GM19324 (cell line): ENCODE measurements around the gene PRKCZ.
"Not testable (repeated sequence)": the region's sequence is repeated elsewhere in the genome, so short reads cannot be mapped to it uniquely, and the experiment has no call there.

Experiments
- ATAC-seq: cut with Tn5 transposase; IDR thresholded peaks from one replicate; pipeline ENCODE4 v1.9.1; 2021; ENCODE audit warnings: mild to moderate bottlenecking, moderate library complexity; ENCODE audit not compliant: unreplicated experiment, low FRiP score

Gene PRKCZ

GRCh38 chr1:2081326-2081885 lies 31.2 kb downstream of the PRKCZ start:
- no peak for ATAC-seq

GRCh38 chr1:2082064-2082463 lies 31.9 kb downstream of the PRKCZ start:
- no peak for ATAC-seq

GRCh38 chr1:2083666-2084065 lies 33.5 kb downstream of the PRKCZ start:
- no peak for ATAC-seq

GRCh38 chr1:2084306-2084705 lies 34.1 kb downstream of the PRKCZ start:
- ATAC-seq: no peak

GRCh38 chr1:2085080-2085479 lies 34.9 kb downstream of the PRKCZ start:
- ATAC-seq: no peak

GRCh38 chr1:2086446-2087078 lies 36.4 kb downstream of the PRKCZ start:
- ATAC-seq: no peak

- ATAC-seq: no peak
These were observed 37.6 kb downstream of the PRKCZ start for GRCh38 chr1:2087766-2088165.

- no peak for ATAC-seq
These were observed 38.2 kb downstream of the PRKCZ start for GRCh38 chr1:2088458-2088857.

GRCh38 chr1:2089051-2089450 lies 38.8 kb downstream of the PRKCZ start:
- ATAC-seq: no peak

GRCh38 chr1:2090216-2090890 lies 40.1 kb downstream of the PRKCZ start:
- ATAC-seq: no peak

GRCh38 chr1:2091611-2092604 lies 41.7 kb downstream of the PRKCZ start:
- no peak for ATAC-seq

- no peak for ATAC-seq
These were observed 42.8 kb downstream of the PRKCZ start for GRCh38 chr1:2093055-2093454.

- ATAC-seq: no peak
These were observed 43.4 kb downstream of the PRKCZ start for GRCh38 chr1:2093636-2094035.

- not testable (repeated sequence) for ATAC-seq
These were observed 44.3 kb downstream of the PRKCZ start for GRCh38 chr1:2094269-2095158.

GRCh38 chr1:2095394-2095793 lies 45.2 kb downstream of the PRKCZ start:
- ATAC-seq: no peak

- ATAC-seq: no peak
These were observed 45.9 kb downstream of the PRKCZ start for GRCh38 chr1:2095981-2096736.

- no peak for ATAC-seq
These were observed 47.4 kb downstream of the PRKCZ start for GRCh38 chr1:2097386-2098300.

- no peak for ATAC-seq
These were observed 48.1 kb downstream of the PRKCZ start for GRCh38 chr1:2098301-2098698.
